GM18861 (cell line): ENCODE data around the gene UGP2.

ENCODE experiments used
- ATAC-seq: cut with Tn5 transposase; IDR thresholded peaks from one replicate; pipeline ENCODE4 v1.9.1; 2021; ENCODE audit not compliant: unreplicated experiment

The UGP2 gene

DNA sequence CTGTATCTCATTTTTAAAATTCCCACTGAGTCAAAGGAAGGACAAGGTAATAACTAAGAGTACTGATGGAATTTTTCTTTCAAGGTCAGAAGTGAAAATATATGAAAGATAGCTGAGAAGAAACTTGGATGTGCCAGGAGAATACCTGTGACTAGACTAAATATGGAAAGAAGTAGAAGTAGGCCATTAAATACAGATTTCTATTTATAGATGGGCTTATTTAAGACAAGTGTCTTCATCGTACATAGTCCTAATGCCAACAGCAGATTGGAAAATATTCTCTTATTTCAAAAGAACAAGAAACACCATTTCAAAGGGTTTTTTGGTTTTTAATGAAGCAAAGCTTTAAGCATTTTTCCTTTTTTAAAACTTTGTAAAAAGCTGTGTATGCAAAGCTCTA lies 22.0 kb downstream of the UGP2 start:
- no peak for ATAC-seq

DNA sequence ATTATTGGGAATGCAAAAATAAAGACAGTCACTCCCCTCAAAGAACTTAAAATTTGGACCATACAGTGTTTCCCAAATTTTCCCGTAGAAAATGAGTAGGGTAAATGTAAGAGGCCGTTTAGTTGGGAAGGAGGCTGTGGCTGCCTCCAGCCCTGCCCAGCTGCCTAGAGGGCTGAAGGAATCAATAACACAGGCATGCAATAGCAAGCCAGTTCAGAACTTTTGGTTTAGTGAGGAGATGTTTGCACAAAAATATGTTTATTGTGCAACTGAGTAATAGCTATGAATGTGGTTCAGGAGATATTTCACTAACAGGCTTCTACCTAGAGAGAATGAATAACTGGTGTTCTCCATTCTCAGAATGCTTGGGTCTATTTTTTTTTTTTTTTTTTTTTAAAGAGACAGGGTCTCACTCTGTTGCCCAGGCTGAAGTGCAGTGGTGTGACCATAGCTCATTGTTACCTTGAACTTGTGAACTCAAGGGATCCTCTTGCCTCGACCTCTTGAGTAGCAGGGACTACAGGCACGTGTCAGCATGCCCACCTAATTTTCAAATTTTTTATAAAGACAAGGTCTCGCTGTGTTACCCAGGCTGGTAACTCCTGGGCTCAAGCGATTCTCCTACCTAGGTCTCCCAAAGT lies 23.6 kb downstream of the UGP2 start:
- ATAC-seq = no peak

DNA sequence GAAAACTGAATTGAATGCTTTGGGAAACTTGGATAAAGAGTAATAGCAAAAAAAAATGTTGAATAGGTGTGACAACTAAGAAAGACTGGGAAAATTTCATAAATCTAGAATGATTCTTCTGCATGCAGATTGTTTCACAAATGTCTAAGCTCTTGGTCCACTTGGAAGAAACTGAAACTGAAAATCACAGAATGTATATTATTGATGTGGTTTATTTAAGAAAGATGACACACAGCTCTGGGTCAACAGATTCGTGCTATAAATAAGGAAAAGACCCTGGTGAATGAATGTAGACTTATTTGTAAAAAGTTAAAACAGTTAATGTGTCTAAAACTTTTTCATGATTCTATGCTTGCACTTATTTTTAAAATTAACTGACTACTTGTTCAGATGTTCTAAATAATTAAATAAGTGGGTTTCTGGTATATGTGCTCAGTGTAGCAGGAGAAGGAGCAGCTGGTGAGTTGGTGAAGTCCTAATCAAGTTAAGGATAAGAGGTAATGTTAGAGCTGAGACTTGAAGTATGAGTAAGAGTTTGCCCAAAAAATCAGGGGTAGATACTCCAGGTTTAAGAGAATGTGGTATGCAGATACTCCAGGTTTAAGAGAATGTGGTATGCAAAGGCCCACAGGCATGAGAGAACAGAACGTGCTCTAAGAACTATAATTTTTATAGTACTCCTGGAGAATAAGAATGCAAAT lies 24.5 kb downstream of the UGP2 start:
- no peak for ATAC-seq

DNA sequence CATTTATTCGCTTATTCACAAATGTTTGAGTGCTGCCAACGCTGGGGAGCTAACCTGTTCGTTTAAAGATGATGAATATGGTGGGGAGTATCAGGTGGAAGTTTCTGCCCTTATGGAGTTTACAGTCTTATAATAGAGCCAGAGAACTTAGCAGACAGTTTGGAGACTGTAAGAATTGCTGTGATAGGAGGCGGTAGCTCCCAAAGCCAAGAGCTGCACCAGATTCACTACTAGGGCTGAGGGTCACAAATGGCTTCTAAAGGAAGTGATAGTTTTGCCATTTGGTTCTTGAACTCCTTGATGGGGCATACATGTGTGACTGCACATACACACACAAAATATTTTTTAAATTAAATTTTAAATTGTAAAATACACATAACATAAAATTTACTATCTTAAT lies 29.0 kb downstream of the UGP2 start:
- no peak for ATAC-seq

DNA sequence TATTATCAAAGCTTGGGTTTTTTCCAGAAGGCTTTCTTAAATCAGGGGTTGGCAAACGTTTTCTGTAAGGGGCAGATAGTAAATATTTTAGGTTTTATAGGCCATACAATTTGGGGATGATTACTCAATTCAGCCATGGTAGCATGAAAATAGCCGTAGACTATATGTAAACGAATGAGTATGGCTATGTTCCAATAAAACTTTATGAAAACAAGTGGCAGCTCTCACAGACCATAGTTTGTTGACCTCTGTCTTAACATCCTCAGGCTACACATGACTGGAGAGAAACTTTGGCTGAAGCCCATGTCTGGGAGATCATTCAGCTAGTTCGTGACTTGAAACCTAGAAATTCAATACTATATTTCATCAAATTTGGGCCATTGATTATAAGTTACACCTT lies 30.2 kb downstream of the UGP2 start:
- no peak for ATAC-seq

DNA sequence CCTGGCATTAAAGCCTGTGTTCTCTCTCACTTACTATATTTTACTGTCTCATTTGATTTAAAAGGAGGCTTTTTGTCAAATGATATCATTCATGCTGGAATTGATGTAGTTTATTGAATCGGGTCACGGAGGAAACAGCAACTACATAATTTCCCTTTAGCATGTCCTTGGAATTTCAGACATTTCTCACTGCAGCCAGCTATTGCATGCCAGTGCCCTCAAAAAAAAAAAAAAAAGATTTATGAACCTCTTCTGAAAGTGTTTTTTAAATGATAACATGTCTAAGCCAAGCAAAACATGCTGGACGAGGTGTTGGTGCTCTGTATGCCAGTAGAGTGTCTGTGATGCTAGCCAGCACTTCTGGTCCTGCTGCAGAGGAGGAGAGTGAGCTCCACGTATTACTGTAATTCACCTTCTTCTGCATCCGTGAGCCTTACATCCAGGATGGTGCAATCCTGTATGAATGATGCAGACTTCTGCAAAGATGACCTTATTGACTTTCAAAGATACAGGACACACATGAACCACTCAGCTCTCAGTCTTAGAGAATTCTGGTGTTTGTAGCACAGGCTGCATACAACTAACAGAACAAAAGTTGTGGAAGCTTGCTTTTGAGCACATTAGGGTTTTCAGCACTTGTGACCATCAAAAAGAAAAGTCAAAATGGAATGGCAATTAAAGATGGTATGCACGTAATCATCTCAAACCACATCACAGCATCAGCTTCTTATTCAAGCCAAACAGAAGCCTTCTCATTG lies 31.1 kb downstream of the UGP2 start:
- ATAC-seq = no peak

DNA sequence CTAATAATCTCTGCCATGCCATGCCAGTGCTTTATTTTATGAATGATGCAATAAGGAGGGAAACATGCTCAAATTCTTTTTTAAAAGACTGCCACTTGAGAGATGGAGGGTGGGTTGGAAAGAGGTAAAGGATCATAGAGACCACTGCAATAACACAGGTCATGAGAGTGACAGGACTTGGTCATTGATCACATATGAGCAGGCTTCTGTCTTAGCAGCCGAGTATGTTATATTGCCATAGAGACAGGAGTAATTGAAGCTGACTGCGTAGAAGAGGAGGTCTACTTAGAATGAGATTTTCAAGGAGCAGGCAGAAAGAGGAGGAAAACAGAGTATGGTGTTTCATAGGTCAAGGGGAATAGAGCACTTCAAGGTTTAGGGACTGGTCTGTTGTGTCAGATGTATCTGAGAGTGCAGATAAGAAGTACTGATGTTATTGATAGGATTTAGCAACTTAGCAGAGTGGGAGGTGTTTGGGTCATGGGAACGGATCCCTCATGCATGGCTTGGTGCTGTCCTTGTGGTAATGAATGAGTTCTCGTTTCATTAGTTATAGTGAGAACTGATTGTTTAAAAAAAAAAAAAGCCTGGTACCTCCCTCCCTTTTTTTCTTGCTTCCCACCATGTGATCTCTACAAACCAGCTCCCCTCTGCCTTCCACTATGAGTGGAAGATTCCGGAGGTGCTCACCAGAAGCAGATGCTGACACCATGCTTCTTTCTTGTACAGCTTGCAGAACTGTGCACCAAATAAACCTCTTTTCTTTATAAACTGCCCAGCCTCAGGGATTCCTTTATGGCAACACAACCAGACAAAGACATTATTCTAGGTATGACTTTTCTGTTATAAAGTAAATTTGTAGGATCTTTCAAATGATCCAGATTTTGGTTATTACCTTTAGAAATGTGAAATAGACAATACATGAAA lies 32.8 kb downstream of the UGP2 start:
- no peak for ATAC-seq

DNA sequence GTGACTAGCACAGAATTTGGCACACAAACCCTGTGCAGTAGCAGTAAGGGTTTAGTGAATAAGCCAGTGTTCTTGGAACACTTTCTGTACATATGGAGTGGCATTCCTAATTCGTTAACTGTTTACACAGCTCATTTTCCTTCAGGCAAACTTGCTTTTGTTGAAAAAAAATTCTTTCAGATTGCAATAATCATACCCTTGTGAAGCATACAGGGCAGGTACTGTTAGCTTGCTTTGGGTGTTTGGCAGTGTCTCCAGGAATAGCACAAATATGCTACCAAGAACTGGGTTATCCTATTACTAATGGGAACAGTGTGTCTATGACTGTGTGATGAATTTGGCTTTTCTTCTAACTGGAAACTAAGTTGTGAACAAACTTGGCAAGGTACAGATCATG lies 33.4 kb downstream of the UGP2 start:
- ATAC-seq = no peak

DNA sequence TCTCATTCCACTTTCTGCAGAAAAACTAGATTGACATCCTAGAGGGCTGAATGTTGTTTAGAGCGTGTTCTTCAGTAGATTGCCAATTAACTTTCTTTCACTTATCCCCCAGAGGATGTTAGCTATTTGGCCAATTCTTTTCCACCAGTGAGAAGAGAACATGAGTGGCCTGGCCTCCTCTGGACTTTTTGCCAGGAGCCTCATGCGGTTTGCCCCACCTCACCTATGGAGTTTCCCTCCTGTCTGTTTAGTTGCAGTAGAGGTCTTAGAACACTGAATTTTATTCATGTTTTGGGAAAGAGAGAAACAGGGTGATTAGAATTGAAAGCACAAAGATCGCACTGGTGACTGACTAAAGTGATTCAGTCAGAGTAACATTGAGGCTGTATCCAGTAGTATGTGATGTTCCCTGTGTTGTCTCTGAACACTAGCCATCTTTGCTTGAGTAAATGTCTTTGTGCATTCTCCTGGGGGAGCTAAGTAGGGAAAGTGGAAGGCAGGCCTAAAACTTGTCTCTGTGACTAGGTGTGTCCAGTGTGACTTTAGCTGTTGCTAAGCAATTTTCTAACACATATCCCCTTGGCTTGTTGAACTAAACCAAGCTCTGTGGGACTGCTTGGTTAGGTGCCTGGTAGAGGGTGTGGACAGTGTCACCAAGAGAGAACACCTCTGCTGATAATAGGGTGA lies 34.0 kb downstream of the UGP2 start:
- ATAC-seq = no peak

DNA sequence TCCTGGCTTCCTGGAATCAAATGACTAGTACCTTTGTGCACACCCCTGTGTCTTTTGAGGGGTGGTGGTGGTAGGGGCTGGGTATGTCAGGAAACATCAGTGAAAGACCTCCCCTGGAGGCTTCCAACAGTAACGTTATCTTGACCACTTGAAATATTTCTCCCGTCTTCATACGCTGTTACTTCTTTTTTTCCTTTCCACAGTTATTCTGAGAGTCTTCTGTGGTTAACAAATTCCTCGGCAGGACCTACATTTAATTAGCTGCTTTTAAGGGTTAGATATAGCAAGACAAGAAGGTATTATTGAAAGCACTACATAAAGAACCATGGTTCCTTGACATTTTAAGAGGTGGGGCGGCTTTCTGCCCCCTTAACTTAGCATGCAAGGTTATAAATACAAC lies 34.6 kb downstream of the UGP2 start:
- ATAC-seq = no peak

DNA sequence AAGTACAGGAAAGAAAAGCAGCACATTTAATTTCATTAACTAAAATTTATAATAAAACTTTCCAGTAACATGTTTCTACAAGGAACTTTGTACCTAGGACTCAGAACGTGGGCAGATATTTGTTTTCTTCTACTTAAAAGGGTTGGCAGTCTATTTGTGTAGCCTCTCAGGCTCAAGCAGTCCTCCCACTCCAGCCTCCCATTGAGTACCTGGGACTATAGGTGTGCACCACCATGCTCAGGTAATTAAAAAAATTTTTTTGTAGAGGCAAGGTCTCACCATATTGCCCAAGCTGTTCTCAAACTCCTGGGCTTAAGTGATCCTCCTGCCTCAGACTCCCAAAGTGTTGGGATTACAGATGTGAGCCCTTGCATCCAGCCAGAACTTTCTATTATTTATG lies 36.8 kb downstream of the UGP2 start:
- ATAC-seq = no peak

DNA sequence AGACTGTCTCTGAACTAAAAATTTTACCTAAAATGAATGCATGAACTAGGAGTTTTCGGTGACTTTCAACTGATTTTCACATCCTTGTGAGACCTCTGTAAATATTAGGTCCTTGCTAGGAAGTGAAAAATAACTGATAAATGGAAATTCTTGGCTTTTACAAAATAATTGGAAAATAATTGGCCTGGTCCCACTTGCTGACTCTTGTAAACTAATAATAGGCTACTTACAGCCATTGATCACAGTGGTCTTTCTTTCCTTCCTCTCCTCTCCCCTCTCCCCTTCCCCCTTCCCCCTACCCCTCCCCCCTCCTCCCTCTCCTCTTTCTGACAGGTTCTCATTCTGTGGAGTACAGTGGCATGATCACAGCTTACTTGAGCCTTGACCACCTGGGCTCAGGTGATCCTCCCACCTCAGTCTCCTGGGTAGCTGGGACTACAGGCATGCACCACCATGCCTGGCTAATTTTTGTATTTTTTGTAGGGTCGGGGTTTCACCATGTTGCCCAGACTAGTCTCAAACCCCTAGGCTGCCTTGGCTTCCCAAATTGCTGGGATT lies 38.3 kb downstream of the UGP2 start:
- ATAC-seq = no peak

DNA sequence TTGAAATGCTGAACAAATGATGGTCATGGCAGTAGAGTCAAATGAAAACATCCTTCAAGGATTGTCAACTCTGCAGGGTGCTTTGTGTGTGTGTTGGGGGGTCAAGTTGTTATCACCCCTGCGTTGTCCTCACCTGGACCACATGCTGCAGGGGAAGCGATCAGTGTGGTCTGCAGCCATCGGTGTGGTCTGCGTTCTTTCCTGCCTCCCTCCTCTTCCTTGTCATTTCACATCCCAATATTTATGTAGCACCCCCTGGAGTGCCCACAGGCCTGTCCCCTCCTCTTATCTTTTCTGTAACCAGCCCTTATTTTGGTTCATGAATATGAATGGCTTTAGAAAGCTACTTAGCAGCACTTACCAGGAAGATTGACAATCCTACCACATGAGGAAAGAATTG lies 38.9 kb downstream of the UGP2 start:
- no peak for ATAC-seq

DNA sequence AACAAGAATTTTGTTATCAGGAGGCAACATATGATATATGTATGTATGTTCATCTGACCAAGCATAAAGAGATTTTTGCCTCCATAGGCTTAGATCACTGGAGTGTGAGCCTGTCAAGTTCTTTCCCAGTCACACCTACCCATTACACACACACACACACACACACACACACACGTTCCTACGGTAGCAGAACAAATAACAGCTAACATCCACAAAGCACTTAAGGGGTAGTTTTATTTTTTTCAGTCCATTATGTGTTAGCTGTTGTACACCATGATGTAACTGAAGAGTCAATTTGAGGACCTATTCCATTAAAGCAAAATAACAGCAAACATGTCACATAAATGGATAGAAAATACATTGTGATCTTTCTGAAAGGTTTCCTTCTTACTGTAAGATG lies 39.5 kb downstream of the UGP2 start:
- no peak for ATAC-seq

DNA sequence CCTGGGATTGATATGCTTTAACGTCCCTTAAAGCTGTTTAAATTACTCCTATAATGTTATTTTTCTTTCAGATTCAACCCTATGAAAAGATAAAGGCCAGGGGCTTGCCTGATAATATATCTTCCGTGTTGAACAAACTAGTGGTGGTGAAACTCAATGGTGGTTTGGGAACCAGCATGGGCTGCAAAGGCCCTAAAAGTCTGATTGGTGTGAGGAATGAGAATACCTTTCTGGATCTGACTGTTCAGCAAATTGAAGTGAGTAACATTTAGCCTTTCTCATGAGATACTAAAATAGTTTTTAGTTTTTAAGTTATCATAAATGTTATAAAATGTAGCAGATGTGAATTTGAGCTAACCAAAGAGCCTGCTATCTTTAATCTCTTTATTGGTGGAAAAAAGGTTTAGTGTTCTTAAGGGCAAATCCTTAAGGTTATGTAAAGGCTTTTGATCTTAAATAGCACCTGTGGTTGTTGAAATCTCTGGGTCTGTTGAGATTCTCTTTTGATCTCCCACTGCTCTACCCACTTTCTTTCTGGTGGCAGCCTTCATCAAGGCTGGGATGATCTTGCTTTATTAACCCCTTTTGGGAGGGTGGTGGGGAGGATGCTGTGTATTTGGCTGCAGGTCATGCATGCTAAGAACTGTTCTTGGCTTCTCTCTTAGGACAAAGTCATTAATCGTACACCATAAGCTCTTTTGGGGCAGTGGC lies 40.9 kb downstream of the UGP2 start:
- ATAC-seq = no peak

DNA sequence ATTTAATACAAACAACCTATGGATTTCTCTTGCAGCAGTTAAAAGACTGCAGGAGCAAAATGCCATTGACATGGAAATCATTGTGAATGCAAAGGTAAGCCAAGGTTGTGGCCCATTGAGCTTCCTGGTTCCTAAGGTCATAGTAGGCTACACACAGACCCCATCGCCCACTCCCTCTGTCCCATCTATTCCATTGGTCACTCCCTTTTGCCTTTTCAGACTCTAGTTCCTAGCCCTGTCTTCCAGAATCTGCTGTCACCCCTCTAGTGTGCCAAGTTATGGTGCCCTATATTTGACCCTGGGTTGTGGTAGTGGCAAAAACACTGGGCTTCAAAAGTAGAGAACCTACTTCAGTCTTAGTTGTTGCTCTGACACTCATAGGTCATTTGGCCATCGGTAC lies 44.7 kb downstream of the UGP2 start:
- no peak for ATAC-seq

DNA sequence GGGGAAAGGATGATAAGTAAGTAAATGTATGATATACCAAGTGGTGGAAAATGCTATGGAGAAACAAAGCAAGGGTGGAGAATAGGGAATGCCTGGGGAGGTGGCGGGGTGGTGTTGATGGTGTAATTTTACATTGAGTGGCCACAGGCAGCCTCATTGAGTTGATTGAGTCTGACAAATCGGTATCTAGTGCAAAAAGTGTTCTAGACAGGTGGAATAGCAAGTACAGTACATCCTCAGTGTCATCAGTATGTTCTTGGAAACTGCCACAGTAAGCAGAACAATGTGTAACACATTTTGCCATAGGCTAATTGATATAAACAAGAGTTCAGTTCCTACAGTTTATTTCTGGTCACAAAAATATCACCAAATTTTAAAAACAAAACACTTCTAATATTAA lies 46.4 kb downstream of the UGP2 start:
- no peak for ATAC-seq

DNA sequence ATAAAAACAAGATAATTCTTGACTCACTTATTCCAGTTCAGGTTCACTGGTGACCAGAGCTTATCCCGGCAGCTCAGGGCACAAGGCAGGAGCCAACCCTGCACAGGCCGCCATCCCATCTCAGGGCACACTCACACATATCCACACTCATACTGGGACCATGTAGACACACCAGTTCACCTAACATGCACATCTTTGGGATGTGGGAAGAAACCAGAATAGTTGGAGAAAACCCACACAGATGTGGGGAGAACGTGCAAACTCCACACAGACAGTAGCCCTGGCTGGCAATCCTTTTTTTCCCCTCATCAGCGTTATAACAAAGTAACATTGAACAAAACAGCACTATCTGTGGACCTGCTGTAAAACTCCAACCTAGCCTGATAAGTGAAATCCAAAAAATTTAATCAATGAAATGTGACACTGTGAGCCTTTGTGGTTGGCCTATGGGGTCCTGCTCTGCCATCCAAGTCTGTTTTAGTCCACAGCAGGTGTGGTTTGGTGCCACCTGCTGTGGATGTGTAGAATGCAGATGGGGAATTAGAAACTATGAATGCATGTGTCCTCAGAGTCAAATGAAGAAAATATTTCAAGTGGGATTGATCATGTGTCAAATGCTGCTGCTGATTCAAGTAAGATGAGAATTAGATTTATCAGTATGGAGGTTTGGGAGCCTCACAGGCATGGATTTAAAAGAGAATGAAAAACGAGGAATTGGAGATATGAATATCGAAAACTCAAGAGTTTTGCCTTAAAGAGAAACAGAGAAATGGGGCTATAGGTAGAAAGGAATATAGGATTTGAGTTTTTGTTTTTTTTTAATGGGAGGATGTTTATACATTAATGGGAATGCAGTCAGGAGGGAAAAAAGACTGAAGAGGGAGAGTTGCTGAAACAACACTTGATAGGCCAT lies 47.0 kb downstream of the UGP2 start:
- ATAC-seq = peak; percentile 69

DNA sequence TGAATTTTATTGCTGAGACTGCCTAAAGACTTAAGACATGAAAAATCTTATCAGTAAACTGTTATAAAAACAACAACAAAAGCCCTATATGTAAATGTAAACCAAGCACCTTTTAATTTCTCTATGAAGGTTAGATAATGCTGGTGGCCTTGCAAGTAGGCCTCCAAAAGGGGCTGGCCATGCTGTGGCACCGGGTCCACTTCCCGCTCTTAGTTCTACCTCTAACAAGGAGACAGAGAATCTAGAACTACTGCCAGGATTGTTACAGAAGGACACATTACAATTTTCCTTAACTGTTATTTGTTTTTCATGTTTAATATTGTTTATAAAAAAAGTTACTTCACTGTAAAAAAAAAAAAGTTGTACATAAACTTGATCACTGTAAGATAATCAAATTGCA lies 49.0 kb downstream of the UGP2 start:
- no peak for ATAC-seq
